ENCODE measurements around the gene ABCG8.

The ABCG8 gene

DNA sequence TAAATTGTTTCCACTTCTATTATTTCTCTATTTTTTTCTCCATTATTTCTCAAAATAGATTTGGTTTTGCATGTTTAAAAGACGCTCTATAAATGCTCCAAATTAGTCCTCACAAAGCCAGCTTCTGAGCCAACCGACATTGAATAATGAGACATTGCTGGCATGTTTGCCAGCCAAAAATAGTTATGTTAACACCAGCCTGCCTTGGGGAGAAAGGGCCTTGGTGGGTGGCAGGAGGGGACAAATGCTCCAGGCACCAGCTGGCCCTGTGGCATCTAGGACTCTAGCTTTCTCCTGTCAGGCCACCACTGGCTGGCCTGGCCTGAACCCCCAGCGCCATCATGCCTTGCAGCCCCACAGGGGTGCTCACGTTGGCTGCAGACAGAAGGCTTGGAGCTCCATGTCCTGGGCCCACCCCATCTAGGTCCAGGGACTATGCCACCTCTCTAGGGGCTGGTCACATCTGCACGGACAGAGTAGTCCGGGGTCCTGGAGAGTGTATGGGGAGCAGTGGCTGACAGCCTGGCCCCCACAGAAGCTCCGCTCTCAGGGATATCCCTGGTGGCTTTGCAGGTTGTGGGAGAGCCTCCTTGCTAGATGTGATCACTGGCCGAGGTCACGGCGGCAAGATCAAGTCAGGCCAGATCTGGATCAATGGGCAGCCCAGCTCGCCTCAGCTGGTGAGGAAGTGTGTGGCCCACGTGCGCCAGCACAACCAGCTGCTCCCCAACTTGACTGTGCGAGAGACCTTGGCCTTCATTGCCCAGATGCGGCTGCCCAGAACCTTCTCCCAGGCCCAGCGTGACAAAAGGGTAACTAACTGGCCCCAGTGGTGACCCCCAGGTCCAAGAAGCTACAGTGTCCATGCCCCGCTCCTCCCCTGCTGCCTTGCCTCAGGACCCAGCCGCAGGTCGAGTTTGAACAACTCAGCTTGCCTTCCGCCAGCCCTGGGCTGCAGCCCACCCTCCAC, 12.5 kb downstream of the ABCG8 start:
- Histone ChIP-seq H2AFZ (no peak overlapping the region), H3K4me1 (no peaks in the 10 kb centered on the region), H3K27ac (no peak overlapping the region), H3K4me3 (ENCODE audit: low read depth, low read length) (no peak overlapping the region), H3K4me2 (ENCODE audit: low read length) (no peak overlapping the region), H3K79me2 (no peaks in the 10 kb centered on the region), H3K9me3 (ENCODE audit: control insufficient read depth, low read length) (no peaks in the 10 kb centered on the region), H3K9ac (no peak overlapping the region), H3K27me3 (ENCODE audit: control insufficient read depth, insufficient read depth, low read length) (no peaks in the 10 kb centered on the region), H3K36me3 (ENCODE audit: control insufficient read depth, insufficient read depth, low read length) (no peaks in the 10 kb centered on the region)
- TF ChIP-seq, protein P1, sequence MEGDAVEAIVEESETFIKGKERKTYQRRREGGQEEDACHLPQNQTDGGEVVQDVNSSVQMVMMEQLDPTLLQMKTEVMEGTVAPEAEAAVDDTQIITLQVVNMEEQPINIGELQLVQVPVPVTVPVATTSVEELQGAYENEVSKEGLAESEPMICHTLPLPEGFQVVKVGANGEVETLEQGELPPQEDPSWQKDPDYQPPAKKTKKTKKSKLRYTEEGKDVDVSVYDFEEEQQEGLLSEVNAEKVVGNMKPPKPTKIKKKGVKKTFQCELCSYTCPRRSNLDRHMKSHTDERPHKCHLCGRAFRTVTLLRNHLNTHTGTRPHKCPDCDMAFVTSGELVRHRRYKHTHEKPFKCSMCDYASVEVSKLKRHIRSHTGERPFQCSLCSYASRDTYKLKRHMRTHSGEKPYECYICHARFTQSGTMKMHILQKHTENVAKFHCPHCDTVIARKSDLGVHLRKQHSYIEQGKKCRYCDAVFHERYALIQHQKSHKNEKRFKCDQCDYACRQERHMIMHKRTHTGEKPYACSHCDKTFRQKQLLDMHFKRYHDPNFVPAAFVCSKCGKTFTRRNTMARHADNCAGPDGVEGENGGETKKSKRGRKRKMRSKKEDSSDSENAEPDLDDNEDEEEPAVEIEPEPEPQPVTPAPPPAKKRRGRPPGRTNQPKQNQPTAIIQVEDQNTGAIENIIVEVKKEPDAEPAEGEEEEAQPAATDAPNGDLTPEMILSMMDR (IDR thresholded peaks at IDR 0.05) = no peak

GRCh38 chr2:43852196-43852730, 13.5 kb downstream of the ABCG8 start:
- H3K27ac ChIP-seq = no peak overlapping the region
- no peaks in the 10 kb centered on the region for H3K9me3 ChIP-seq (ENCODE audit: control insufficient read depth, low read length)
- H3K36me3 ChIP-seq (ENCODE audit: control insufficient read depth, insufficient read depth, low read length) = no peaks in the 10 kb centered on the region
- H3K4me2 ChIP-seq (ENCODE audit: low read length) = no peak overlapping the region
- no peak overlapping the region for H3K4me3 ChIP-seq (ENCODE audit: low read depth, low read length)
- H2AFZ ChIP-seq = no peak overlapping the region
- no peaks in the 10 kb centered on the region for H3K27me3 ChIP-seq (ENCODE audit: control insufficient read depth, insufficient read depth, low read length)
- H3K9ac ChIP-seq = no peak overlapping the region
- no peaks in the 10 kb centered on the region for H3K79me2 ChIP-seq
- TF ChIP-seq, protein P1 (IDR thresholded peaks at IDR 0.05) = no peak
- H3K4me1 ChIP-seq = no peaks in the 10 kb centered on the region

GRCh38 chr2:43853141-43854081, 14.6 kb downstream of the ABCG8 start:
- Histone ChIP-seq H3K9me3 (ENCODE audit: control insufficient read depth, low read length) (no peaks in the 10 kb centered on the region), H3K79me2 (no peaks in the 10 kb centered on the region), H3K4me1 (no peaks in the 10 kb centered on the region), H3K36me3 (ENCODE audit: control insufficient read depth, insufficient read depth, low read length) (no peaks in the 10 kb centered on the region), H3K4me3 (ENCODE audit: low read depth, low read length) (no peak overlapping the region), H3K27ac (no peak overlapping the region), H3K27me3 (ENCODE audit: control insufficient read depth, insufficient read depth, low read length) (no peaks in the 10 kb centered on the region), H3K9ac (no peak overlapping the region), H3K4me2 (ENCODE audit: low read length) (no peak overlapping the region), H2AFZ (no peak overlapping the region)
- TF ChIP-seq, protein P1 (IDR thresholded peaks at IDR 0.05) = no peak

DNA sequence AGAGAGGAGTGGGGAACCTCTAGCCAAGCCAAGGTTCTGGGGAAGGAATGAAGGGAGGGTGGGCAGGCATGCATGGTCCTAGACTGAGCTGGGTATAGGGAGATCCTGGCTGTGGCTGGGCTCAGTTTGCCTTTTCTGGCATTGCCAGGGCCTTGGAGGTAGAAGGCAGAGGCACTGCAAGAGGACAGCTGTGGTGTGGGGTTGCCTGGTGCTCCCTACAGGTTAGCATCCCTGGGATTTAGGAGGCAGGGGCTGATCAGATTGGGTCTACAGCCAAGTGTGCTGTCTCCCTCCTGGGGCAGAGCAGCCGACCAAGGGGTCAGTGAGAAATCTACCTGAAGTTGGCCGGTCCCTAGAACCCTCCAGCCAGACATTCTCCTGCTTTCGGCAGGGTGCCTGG, 15.9 kb downstream of the ABCG8 start:
- Histone ChIP-seq H3K27me3 (ENCODE audit: control insufficient read depth, insufficient read depth, low read length) (no peaks in the 10 kb centered on the region), H3K27ac (no peak overlapping the region), H3K9ac (no peak overlapping the region), H3K36me3 (ENCODE audit: control insufficient read depth, insufficient read depth, low read length) (no peaks in the 10 kb centered on the region), H3K9me3 (ENCODE audit: control insufficient read depth, low read length) (no peaks in the 10 kb centered on the region), H3K79me2 (no peaks in the 10 kb centered on the region), H3K4me3 (ENCODE audit: low read depth, low read length) (no peak overlapping the region), H2AFZ (no peak overlapping the region), H3K4me2 (ENCODE audit: low read length) (no peak overlapping the region), H3K4me1 (no peaks in the 10 kb centered on the region)
- TF ChIP-seq, protein P1 (IDR thresholded peaks at IDR 0.05) = no peak

Data from parathyroid adenoma (tissue), 2 donors.